Forelimb muscle (tissue), 1 donor: ENCODE data around the gene GNG13. TPM values are rescaled to one million over a fixed set of nuclear protein-coding genes. Genes with fewer than 3 reads are reported as not detected.
"Not testable (repeated sequence)": the region's sequence is repeated elsewhere in the genome, so short reads cannot be mapped to it uniquely, and the experiment has no call there.

Experiments used
- DNase-seq: peaks from one replicate; pipeline ENCODE4 v3.0.0-alpha.2; 2013; ENCODE audit warnings: low read depth
- polyA plus RNA-seq: library from polyadenylated mRNA; unstranded; fragments of 120-200 nt; gene quantifications from one replicate; pipeline ENCODE4 v1.2.1, GENCODE V29; 2013; ENCODE audit not compliant: insufficient read length

GNG13 gene
- polyA plus RNA-seq, 1 donor = not detected

- DNase-seq = no peak
Measured at GRCh38 chr16:778447-778846, 22.1 kb downstream of the GNG13 start.

- no peak for DNase-seq
Measured at GRCh38 chr16:777826-778225, 22.7 kb downstream of the GNG13 start.

GRCh38 chr16:776824-777223 lies 23.7 kb downstream of the GNG13 start:
- DNase-seq = no peak

GRCh38 chr16:776298-776697 lies 24.2 kb downstream of the GNG13 start:
- not testable (repeated sequence) for DNase-seq

GRCh38 chr16:775236-775796 lies 25.2 kb downstream of the GNG13 start:
- no peak for DNase-seq

GRCh38 chr16:774086-775001 lies 26.2 kb downstream of the GNG13 start:
- DNase-seq = no peak

GRCh38 chr16:772959-773358 lies 27.6 kb downstream of the GNG13 start:
- DNase-seq = no peak

GRCh38 chr16:770411-770810 lies 30.1 kb downstream of the GNG13 start:
- no peak for DNase-seq

- no peak for DNase-seq
Measured at GRCh38 chr16:769934-770333, 30.6 kb downstream of the GNG13 start.

GRCh38 chr16:769184-769784 lies 31.2 kb downstream of the GNG13 start:
- DNase-seq = no peak

GRCh38 chr16:768428-768827 lies 32.1 kb downstream of the GNG13 start:
- no peak for DNase-seq

- no peak for DNase-seq
Measured at GRCh38 chr16:767743-768235, 32.7 kb downstream of the GNG13 start.

- DNase-seq = no peak
Measured at GRCh38 chr16:766820-767640, 33.5 kb downstream of the GNG13 start.

- DNase-seq = no peak
Measured at GRCh38 chr16:766008-766819, 34.3 kb downstream of the GNG13 start.

- DNase-seq = no peak
Measured at GRCh38 chr16:765488-765865, 35.1 kb downstream of the GNG13 start.

GRCh38 chr16:764848-765487 lies 35.6 kb downstream of the GNG13 start:
- no peak for DNase-seq

- DNase-seq = no peak
Measured at GRCh38 chr16:764184-764750, 36.3 kb downstream of the GNG13 start.

GRCh38 chr16:763369-764183 lies 37.0 kb downstream of the GNG13 start:
- DNase-seq = no peak

- DNase-seq = no peak
Measured at GRCh38 chr16:762595-763268, 37.8 kb downstream of the GNG13 start.
